DOHH2 (cell line): ENCODE measurements around the gene IFRD2.
A peak's percentile ranks its signal among the peaks of the same experiment; 100 is the strongest.

ENCODE experiments used
- H3F3A ChIP-seq: fragments of 200-600 bp; sonication (generic), shearing (Covaris generic); 2 replicates; pipeline ENCODE4 v1.6.0; 2016; ENCODE audit warnings: antibody characterized with exemption, mild to moderate bottlenecking; ENCODE audit not compliant: control insufficient read depth, insufficient read depth
- H3K27ac ChIP-seq: fragments of 200-600 bp; sonication (generic); 2 replicates; pipeline ENCODE4 v1.5.1; 2014; ENCODE audit warnings: low read depth, mild to moderate bottlenecking, low read length, moderate library complexity
- H3K27me3 ChIP-seq: fragments of 200-600 bp; sonication (generic); 2 replicates; pipeline ENCODE4 v1.6.1; 2014; ENCODE audit warnings: mild to moderate bottlenecking, low read length, mixed read lengths; ENCODE audit not compliant: control insufficient read depth
- H3K36me3 ChIP-seq: fragments of 200-600 bp; sonication (generic); 2 replicates; pipeline ENCODE4 v1.6.1; 2014; ENCODE audit warnings: mild to moderate bottlenecking, low read length, moderate library complexity, mixed read lengths; ENCODE audit not compliant: control insufficient read depth
- H3K4me1 ChIP-seq: fragments of 200-600 bp; sonication (generic); 2 replicates; pipeline ENCODE4 v1.6.1; 2014; ENCODE audit warnings: mild to moderate bottlenecking, low read length, mixed read lengths; ENCODE audit not compliant: control insufficient read depth
- H3K4me2 ChIP-seq: fragments of 200-600 bp; sonication (generic); 2 replicates; pipeline ENCODE4 v1.6.0; 2014; ENCODE audit warnings: mild to moderate bottlenecking, low read length, moderate library complexity
- H3K4me3 ChIP-seq: fragments of 200-600 bp; sonication (generic); 2 replicates; pipeline ENCODE4 v1.5.1; 2014; ENCODE audit warnings: mild to moderate bottlenecking, low read length, mixed read lengths
- H3K79me2 ChIP-seq: fragments of 200-600 bp; sonication (generic); 2 replicates; pipeline ENCODE4 v1.6.1; 2014; ENCODE audit warnings: mild to moderate bottlenecking, low read length, mixed read lengths; ENCODE audit not compliant: control insufficient read depth
- H3K9me2 ChIP-seq: fragments of 200-600 bp; sonication (generic); replicated peaks from 2 replicates; pipeline ENCODE4 v1.6.1; 2014; ENCODE audit warnings: mild to moderate bottlenecking, low read length, mixed read lengths; ENCODE audit not compliant: control insufficient read depth
- H3K9me3 ChIP-seq: fragments of 200-600 bp; sonication (generic); 2 replicates; pipeline ENCODE4 v1.6.1; 2014; ENCODE audit warnings: antibody characterized with exemption, low read length, mixed read lengths; ENCODE audit not compliant: control insufficient read depth, insufficient read depth
- H4K20me1 ChIP-seq: fragments of 200-600 bp; sonication (generic); 2 replicates; pipeline ENCODE4 v1.6.0; 2014; ENCODE audit warnings: low read depth, mild to moderate bottlenecking, antibody characterized with exemption, low read length, moderate library complexity; ENCODE audit not compliant: control insufficient read depth, insufficient read depth
- EZH2phosphoT487 ChIP-seq: fragments of 200-600 bp; sonication (generic); IDR thresholded peaks from 2 replicates; pipeline ENCODE4 v1.6.1; 2017; ENCODE audit warnings: borderline replicate concordance, mild to moderate bottlenecking, antibody characterized with exemption, low read length, moderate library complexity, mixed read lengths
- TF ChIP-seq, protein P1 (sequence below): fragments of 200-600 bp; sonication (generic); IDR thresholded peaks from one replicate; pipeline ENCODE4 v1.5.1; 2014; ENCODE audit warnings: antibody characterized with exemption, mild to moderate bottlenecking, low read depth, low read length; ENCODE audit not compliant: poor library complexity, severe bottlenecking

IFRD2 gene

DNA sequence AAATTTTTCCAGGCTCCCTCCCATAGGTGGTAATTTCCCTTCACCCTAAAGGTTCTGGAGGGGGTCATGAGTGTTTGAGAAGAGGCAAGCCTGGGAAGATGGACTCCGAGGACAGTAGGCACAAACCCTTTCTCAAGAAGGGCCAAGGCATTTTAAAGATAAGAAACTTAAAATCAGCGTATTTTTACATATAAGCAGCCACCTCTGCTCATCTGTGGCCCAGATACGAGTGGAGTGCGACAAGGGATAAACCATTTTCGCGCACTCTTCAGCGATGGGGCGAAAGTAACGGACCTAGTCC is 47.9 kb upstream of the IFRD2 start:
- Histone ChIP-seq H4K20me1 (0 out of 2 replicates have a peak, but pooled peaks cover 10% of the 10 kb centered on the region), H3K27me3 (no peaks in the 10 kb centered on the region), H3F3A (peaks cover 14% of the 10 kb centered on the region), H3K4me1 (peaks cover 54% of the 10 kb centered on the region), H3K9me3 (no peaks in the 10 kb centered on the region), H3K9me2 (no peaks in the 10 kb centered on the region), H3K4me2 (peak overlapping the region; percentile 98), H3K4me3 (peak overlapping the region; percentile 83), H3K36me3 (peaks cover 38% of the 10 kb centered on the region), H3K79me2 (peaks cover 53% of the 10 kb centered on the region), H3K27ac (peak overlapping the region; percentile 90)
- TF ChIP-seq EZH2phosphoT487 = no peak
- TF ChIP-seq, protein P1, sequence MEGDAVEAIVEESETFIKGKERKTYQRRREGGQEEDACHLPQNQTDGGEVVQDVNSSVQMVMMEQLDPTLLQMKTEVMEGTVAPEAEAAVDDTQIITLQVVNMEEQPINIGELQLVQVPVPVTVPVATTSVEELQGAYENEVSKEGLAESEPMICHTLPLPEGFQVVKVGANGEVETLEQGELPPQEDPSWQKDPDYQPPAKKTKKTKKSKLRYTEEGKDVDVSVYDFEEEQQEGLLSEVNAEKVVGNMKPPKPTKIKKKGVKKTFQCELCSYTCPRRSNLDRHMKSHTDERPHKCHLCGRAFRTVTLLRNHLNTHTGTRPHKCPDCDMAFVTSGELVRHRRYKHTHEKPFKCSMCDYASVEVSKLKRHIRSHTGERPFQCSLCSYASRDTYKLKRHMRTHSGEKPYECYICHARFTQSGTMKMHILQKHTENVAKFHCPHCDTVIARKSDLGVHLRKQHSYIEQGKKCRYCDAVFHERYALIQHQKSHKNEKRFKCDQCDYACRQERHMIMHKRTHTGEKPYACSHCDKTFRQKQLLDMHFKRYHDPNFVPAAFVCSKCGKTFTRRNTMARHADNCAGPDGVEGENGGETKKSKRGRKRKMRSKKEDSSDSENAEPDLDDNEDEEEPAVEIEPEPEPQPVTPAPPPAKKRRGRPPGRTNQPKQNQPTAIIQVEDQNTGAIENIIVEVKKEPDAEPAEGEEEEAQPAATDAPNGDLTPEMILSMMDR = no peak

DNA sequence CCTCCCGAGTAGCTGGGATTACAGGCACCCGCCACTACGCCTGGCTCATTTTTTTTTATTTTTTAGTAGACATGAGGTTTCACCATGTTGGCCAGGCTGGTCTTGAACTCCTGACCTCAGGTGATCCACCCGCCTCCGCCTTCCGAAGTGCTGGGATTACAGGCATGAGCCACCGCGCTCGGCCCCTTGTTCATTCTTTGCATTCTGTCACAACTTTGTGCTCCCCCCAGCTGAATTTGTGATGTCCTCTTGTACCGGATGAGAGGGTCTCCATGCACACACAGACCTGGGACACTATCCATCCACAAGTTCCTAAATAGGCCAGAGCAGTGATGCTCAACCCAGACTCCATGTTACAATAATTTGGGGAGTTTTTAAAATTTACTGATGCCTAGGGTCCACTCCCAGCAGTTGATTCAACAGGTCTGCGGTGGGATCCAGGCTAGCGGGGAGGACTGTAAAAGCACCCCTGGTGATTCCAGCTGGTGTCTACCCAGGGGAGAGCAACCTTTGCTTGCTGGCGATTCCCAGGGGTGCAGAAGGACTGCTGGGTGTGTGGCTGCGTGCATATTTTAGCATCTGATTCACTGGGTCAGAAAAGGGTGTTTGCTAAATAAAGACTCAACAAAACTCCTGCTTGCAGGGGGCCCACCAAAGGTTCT is 47.4 kb upstream of the IFRD2 start:
- Histone ChIP-seq H3K9me2 (no peaks in the 10 kb centered on the region), H3K79me2 (peaks cover 58% of the 10 kb centered on the region)

DNA sequence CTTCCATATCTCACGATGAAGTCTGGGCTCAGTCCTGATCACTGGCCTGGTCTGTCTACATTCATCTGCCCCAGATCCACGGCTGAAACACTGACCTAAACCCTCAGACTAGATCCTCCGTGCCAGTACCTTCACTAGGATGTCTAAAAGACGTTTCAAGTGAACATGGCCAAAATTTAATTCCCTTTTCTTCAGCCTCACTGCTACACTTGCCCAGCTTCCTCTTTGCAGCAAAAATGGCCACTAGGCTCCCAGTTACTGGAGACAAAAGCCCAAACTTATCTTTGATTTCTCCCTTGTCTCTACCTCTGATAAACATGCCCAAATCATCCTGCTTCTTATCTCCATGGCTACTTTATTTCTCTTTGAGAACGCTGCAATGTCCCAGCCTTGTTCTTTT is 46.7 kb upstream of the IFRD2 start:
- Histone ChIP-seq H3K79me2 (peaks cover 65% of the 10 kb centered on the region), H3K27ac (peak overlapping the region; percentile 90), H3K4me2 (peak overlapping the region; percentile 98), H3K27me3 (no peaks in the 10 kb centered on the region), H3F3A (peaks cover 14% of the 10 kb centered on the region), H3K4me3 (peak overlapping the region; percentile 83), H3K9me2 (no peaks in the 10 kb centered on the region), H3K9me3 (no peaks in the 10 kb centered on the region), H4K20me1 (0 out of 2 replicates have a peak, but pooled peaks cover 10% of the 10 kb centered on the region), H3K36me3 (peaks cover 49% of the 10 kb centered on the region), H3K4me1 (peaks cover 64% of the 10 kb centered on the region)
- TF ChIP-seq, protein P1 = peak; percentile 21
- TF ChIP-seq EZH2phosphoT487 = no peak

More for the DNA sequence above, 47.4 kb upstream of the IFRD2 start:
- peaks cover 58% of the 10 kb centered on the region for H3K4me1 ChIP-seq
- H3K4me3 ChIP-seq = peak overlapping the region; percentile 83
- H4K20me1 ChIP-seq = 0 out of 2 replicates have a peak, but pooled peaks cover 10% of the 10 kb centered on the region
- peak overlapping the region; percentile 98 for H3K4me2 ChIP-seq
- H3K9me3 ChIP-seq = no peaks in the 10 kb centered on the region
- H3K27ac ChIP-seq = peak overlapping the region; percentile 90
- no peak for TF ChIP-seq EZH2phosphoT487
- TF ChIP-seq, protein P1 = no peak
- H3K27me3 ChIP-seq = no peaks in the 10 kb centered on the region
- peaks cover 14% of the 10 kb centered on the region for H3F3A ChIP-seq
- peaks cover 42% of the 10 kb centered on the region for H3K36me3 ChIP-seq
